GM23338 (cell line): ENCODE measurements around the gene USP7. TPM values are rescaled to one million over a fixed set of nuclear protein-coding genes. Genes with fewer than 3 reads are reported as not detected.

ENCODE experiments used
- ATAC-seq: fragments of 200-7000 bp; cut with Tn5 transposase; 3 replicates; pipeline ENCODE4 v1.9.1; 2020
- DNase-seq: peaks from one replicate; pipeline ENCODE4 v3.0.0-alpha.2; 2015; ENCODE audit warnings: low spot score
- H2AFZ ChIP-seq: fragments of 200-600 bp; sonication (generic); 2 replicates; pipeline ENCODE4 v1.8.0; 2016; ENCODE audit warnings: antibody characterized with exemption, mild to moderate bottlenecking, moderate library complexity
- H3F3A ChIP-seq: fragments of 200-600 bp; sonication (generic); replicated peaks from 2 replicates; pipeline ENCODE4 v1.8.0; 2017; ENCODE audit warnings: antibody characterized with exemption, mixed run types, low read depth
- H3K27ac ChIP-seq: fragments of 200-600 bp; sonication (generic); 2 replicates; pipeline ENCODE4 v1.6.1; 2016; ENCODE audit warnings: low read depth
- H3K27me3 ChIP-seq: fragments of 200-600 bp; sonication (generic); 2 replicates; pipeline ENCODE4 v1.8.0; 2016; ENCODE audit warnings: mild to moderate bottlenecking, mixed run types, moderate library complexity; ENCODE audit not compliant: insufficient read depth
- H3K36me3 ChIP-seq: fragments of 200-600 bp; sonication (generic); 2 replicates; pipeline ENCODE4 v1.8.0; 2016; ENCODE audit warnings: mild to moderate bottlenecking; ENCODE audit not compliant: insufficient read depth
- H3K4me1 ChIP-seq: fragments of 200-600 bp; sonication (generic); 2 replicates; pipeline ENCODE4 v1.8.0; 2016; ENCODE audit warnings: mild to moderate bottlenecking, moderate library complexity; ENCODE audit not compliant: insufficient read depth
- H3K4me2 ChIP-seq: fragments of 200-600 bp; sonication (generic); 2 replicates; pipeline ENCODE4 v1.7.1; 2017; ENCODE audit warnings: mixed run types
- H3K4me3 ChIP-seq: fragments of 200-600 bp; sonication (generic); 2 replicates; pipeline ENCODE4 v1.6.1; 2016; ENCODE audit warnings: mixed run types
- H3K79me2 ChIP-seq: fragments of 200-600 bp; sonication (generic); replicated peaks from 2 replicates; pipeline ENCODE4 v1.8.0; 2017; ENCODE audit warnings: mild to moderate bottlenecking; ENCODE audit not compliant: insufficient read depth
- H3K9me2 ChIP-seq: fragments of 200-600 bp; sonication (generic); 2 replicates; pipeline ENCODE4 v1.8.0; 2017; ENCODE audit not compliant: insufficient read depth
- H4K20me1 ChIP-seq: fragments of 200-600 bp; sonication (generic); replicated peaks from 2 replicates; pipeline ENCODE4 v1.8.0; 2017; ENCODE audit warnings: mild to moderate bottlenecking; ENCODE audit not compliant: insufficient read depth
- H3K27ac Mint-ChIP-seq: 2 replicates; pipeline ENCODE4 v1.8.0; 2020; ENCODE audit warnings: inconsistent platforms, mild to moderate bottlenecking, moderate library complexity, mixed read lengths
- H3K27me3 Mint-ChIP-seq: 3 replicates; pipeline ENCODE4 v1.8.0; 2022; ENCODE audit warnings: low read depth, mild to moderate bottlenecking, moderate library complexity, mixed read lengths, inconsistent platforms; ENCODE audit not compliant: insufficient read depth, poor library complexity
- H3K36me3 Mint-ChIP-seq: 3 replicates; pipeline ENCODE4 v1.8.0; 2021; ENCODE audit warnings: low read depth, mild to moderate bottlenecking, inconsistent platforms, moderate library complexity, mixed read lengths
- H3K4me1 Mint-ChIP-seq: 3 replicates; pipeline ENCODE4 v1.8.0; 2020; ENCODE audit warnings: mild to moderate bottlenecking, inconsistent platforms, mixed read lengths
- H3K4me3 Mint-ChIP-seq: 3 replicates; pipeline ENCODE4 v1.8.0; 2021; ENCODE audit warnings: moderate library complexity, mild to moderate bottlenecking, inconsistent platforms, mixed read lengths
- H3K9me3 Mint-ChIP-seq: 3 replicates; pipeline ENCODE4 v1.8.0; 2020; ENCODE audit warnings: moderate library complexity, mild to moderate bottlenecking, inconsistent platforms, mixed read lengths
- CREB1 ChIP-seq: fragments of 250-450 bp; sonication (Bioruptor Pico); IDR thresholded peaks from 2 replicates; pipeline ENCODE4 v1.5.0; 2020; ENCODE audit warnings: low read depth, mild to moderate bottlenecking, moderate library complexity
- CTCF ChIP-seq, 2 experiments: fragments of 200-600 bp in 1 of 2; sonication (generic) in 1 of 2; conservative IDR thresholded peaks; 2 replicates each; pipeline versions ENCODE4 v1.5.1 to v1.6.1; 2016 to 2017; ENCODE audit warnings: antibody characterized with exemption in 2 of 2, low read depth in 2 of 2, mild to moderate bottlenecking in 2 of 2, moderate library complexity in 1 of 2
- ETS1 ChIP-seq: IDR thresholded peaks from 2 replicates; pipeline ENCODE4 v1.6.1; 2016; ENCODE audit warnings: antibody characterized with exemption
- EZH2 ChIP-seq: fragments of 200-600 bp; sonication (generic); IDR thresholded peaks from one replicate; pipeline ENCODE4 v1.8.0; 2017; ENCODE audit warnings: antibody characterized with exemption, mild to moderate bottlenecking, low read depth; ENCODE audit not compliant: unreplicated experiment
- EZH2phosphoT487 ChIP-seq: fragments of 200-600 bp; sonication (generic); IDR thresholded peaks from one replicate; pipeline ENCODE4 v1.8.1; 2018; ENCODE audit warnings: antibody characterized with exemption; ENCODE audit not compliant: unreplicated experiment
- JUNB ChIP-seq: IDR thresholded peaks from one replicate; pipeline ENCODE4 v1.6.1; 2016; ENCODE audit warnings: antibody characterized with exemption; ENCODE audit not compliant: unreplicated experiment
- NANOG ChIP-seq: IDR thresholded peaks from 2 replicates; pipeline ENCODE4 v1.6.1; 2016; ENCODE audit warnings: antibody characterized with exemption, borderline replicate concordance
- POLR2AphosphoS5 ChIP-seq: IDR thresholded peaks from 2 replicates; pipeline ENCODE4 v1.6.1; 2016; ENCODE audit warnings: antibody characterized with exemption, low read depth
- REST ChIP-seq: IDR thresholded peaks from one replicate; pipeline ENCODE4 v1.6.1; 2018; ENCODE audit warnings: antibody characterized with exemption; ENCODE audit not compliant: unreplicated experiment
- STAT1 ChIP-seq: IDR thresholded peaks from one replicate; pipeline ENCODE4 v1.6.1; 2016; ENCODE audit warnings: antibody characterized with exemption; ENCODE audit not compliant: unreplicated experiment
- ZNF114 ChIP-seq: fragments of 250-450 bp; sonication (Bioruptor Pico); IDR thresholded peaks from 2 replicates; pipeline ENCODE4 v1.5.0; 2020; ENCODE audit warnings: mild to moderate bottlenecking, moderate library complexity
- ZNF331 ChIP-seq: fragments of 250-450 bp; sonication (Bioruptor Pico); IDR thresholded peaks from 2 replicates; pipeline ENCODE4 v1.5.0; 2020; ENCODE audit warnings: low read depth, mild to moderate bottlenecking, moderate library complexity
- ZNF462 ChIP-seq: fragments of 250-450 bp; sonication (Bioruptor Pico); IDR thresholded peaks from 2 replicates; pipeline ENCODE4 v1.5.0; 2020; ENCODE audit warnings: mild to moderate bottlenecking, moderate library complexity
- polyA plus RNA-seq: library from polyadenylated mRNA; unstranded; fragments of >200 nt; fragmentation: Nextera tagmentation; extraction: Ambion mirVana; gene quantifications from 2 replicates; pipeline ENCODE4 v1.2.1, GENCODE V29; 2016
- total RNA-seq: library from RNA; depleted of rRNA; stranded (reverse); fragments of >200 nt; shearing (Covaris generic); gene quantifications from 2 replicates; pipeline ENCODE4 v1.2.3, GENCODE V29; 2014

USP7 gene
- total and polyA plus RNA-seq, 2 experiments from 2014 or later = 42.3 to 130 TPM

- H3K4me2 ChIP-seq = no peak overlapping the region
- H3K9me2 ChIP-seq = no peaks in the 10 kb centered on the region
- H3K4me1 ChIP-seq = peaks cover 30% of the 10 kb centered on the region
- H3F3A ChIP-seq = peaks cover 36% of the 10 kb centered on the region
- H4K20me1 ChIP-seq = peaks cover 64% of the 10 kb centered on the region
- H3K9me3 Mint-ChIP-seq = no peaks in the 10 kb centered on the region
- no peak overlapping the region for H3K4me3 ChIP-seq
- peaks cover 19% of the 10 kb centered on the region for H3K36me3 ChIP-seq
- peak overlapping the region; percentile 50; the same call in 1 of the 2 replicates for H3K27ac ChIP-seq
- no peaks in the 10 kb centered on the region for H3K27me3 ChIP-seq
- peaks cover 54% of the 10 kb centered on the region for H3K4me1 Mint-ChIP-seq
- no peak overlapping the region for H3K4me3 Mint-ChIP-seq
- DNase-seq = no peak
- TF ChIP-seq NANOG = no peak
- TF ChIP-seq ETS1 = no peak
- no peak for TF ChIP-seq REST
- no peak for TF ChIP-seq ZNF114
- no peak for TF ChIP-seq CTCF (conservative IDR thresholded peaks at IDR 0.05; ENCODE audit: low read depth in 2 of 2)
- no peak for TF ChIP-seq CREB1 (CRISPR knock-in tag)
- TF ChIP-seq JUNB = no peak
- no peak for TF ChIP-seq EZH2
- TF ChIP-seq POLR2AphosphoS5 = no peak; the same call in 1 of the 2 replicates
- TF ChIP-seq ZNF331 (CRISPR knock-in tag) = no peak
- TF ChIP-seq ZNF462 (CRISPR knock-in tag) = no peak
- TF ChIP-seq STAT1 = no peak
- TF ChIP-seq EZH2phosphoT487 = no peak
- H3K27ac Mint-ChIP-seq = peak overlapping the region; percentile 78
- H3K27me3 Mint-ChIP-seq = peaks cover 29% of the 10 kb centered on the region
- no peak for ATAC-seq
- peaks cover 81% of the 10 kb centered on the region for H3K36me3 Mint-ChIP-seq
- H2AFZ ChIP-seq = no peak overlapping the region
- H3K79me2 ChIP-seq = peaks cover 67% of the 10 kb centered on the region
Observed at GRCh38 chr16:8858994-8859912, 104.5 kb downstream of the USP7 start.
